Activated T-cell treated with anti-CD3 and anti-CD28 coated beads, Interleukin-2, amount 50 U/mL, for 1 hour (primary cell): Measurements from ENCODE around the gene RGS5.

ENCODE experiments used
- DNase-seq: peaks from one replicate; pipeline ENCODE4 v3.0.0-alpha.2; 2020

RGS5 gene

DNA sequence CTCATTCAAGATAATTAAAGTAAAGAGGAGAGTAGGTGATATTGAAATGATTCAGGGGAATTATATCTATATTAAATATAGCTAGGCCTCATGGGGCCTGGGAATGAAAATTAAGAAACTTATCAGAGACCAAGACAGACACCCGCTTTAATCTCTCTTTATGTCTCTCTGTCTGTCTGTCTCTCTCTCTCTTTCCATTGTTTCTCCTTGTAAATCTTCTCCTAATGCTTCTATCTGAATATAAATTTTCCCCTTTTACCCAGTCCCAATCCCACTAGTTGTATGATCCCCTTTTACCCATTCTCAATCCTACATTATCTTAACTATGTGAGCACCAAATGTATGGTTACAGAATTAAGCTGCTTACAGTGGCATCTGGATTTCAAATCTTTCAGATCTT lies 61.2 kb downstream of the RGS5 start:
- DNase-seq: no peak

DNA sequence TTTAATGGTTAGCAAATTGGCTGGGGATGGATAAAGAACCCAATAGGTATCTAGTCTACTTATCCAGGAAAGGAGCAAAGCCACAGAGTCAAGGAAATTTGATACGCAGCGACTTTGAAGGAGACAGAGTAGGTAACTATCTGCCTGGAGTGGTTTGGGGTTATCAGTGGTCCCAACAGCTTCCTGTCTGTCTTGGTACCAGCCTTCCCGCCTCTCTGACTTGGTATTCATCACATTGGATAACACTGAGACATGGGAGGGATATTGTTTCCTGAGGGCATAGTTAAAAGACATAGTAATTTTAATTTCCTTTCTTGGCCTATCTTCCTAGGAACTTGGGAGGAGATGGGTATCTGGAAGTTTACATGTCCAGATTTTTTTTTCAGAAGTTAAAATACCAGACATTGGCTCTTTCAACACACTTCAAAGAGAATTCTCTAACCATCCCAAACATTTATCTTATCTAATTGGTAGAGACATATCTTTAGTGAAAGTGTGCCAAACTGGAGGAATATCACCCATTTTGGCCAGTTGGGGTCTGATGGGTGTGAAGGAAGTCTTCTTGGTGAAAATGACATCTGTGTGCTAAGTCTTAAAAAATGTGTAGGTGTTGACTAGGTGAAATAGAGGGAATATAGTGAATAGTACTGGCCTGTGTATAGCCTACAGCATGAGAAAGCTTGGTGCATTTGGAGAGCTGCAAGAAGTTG lies 65.0 kb downstream of the RGS5 start:
- DNase-seq: no peak

- no peak for DNase-seq
Measured at GRCh38 chr1:163131981-163132380, 70.7 kb downstream of the RGS5 start.

DNA sequence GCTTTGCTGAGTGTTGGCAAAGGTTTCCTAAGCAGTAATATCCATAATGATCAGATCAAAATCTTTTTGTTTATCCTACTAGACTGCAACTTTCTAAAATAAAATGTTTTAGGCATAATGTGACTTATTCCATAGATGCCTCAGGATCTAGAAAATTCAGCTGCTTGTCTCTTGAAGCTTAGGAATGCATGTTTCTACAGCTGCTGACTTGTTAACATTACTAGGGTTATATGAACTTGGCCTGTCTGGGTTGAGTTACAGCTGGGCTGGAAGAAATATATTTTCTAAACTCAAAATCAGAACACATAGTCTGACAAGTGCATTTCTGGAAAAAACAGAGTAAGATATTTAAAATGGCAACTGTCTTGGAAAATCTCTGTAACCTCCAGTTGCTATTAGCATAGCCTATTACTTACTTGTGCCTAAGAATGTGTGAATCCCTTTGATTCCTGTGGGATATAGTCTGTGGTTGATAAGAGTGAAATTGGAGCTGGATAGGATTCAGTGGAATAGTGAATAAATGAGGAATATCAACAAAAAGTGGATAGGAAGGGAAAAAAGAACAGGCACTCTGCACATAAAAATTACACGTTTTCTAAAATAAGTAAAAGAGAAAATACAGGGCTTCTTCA lies 72.4 kb downstream of the RGS5 start:
- no peak for DNase-seq

DNA sequence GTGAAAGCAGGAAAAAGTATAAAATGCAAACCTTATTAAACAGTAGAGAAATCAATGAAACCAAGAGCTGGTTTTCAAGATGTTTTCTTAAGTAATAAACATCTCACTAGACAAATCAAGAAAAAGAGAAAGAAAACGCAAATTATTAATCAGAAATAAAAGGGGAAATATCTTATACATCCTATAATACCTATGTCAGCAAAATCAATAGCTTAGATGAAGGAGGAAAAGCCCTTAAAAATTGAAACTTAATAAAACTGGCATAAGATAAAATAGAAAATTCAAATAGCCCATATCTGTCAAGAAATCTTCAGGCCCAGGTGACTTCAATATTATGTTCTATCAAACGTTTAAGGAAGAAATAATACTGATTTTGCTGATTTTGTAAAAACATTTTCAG lies 74.4 kb downstream of the RGS5 start:
- DNase-seq: no peak

GRCh38 chr1:163124812-163125211 lies 77.9 kb downstream of the RGS5 start:
- DNase-seq: no peak

GRCh38 chr1:163120372-163120771 lies 82.3 kb downstream of the RGS5 start:
- no peak for DNase-seq

- DNase-seq: no peak
Measured at GRCh38 chr1:163119707-163120106, 83.0 kb downstream of the RGS5 start.

- no peak for DNase-seq
Measured at GRCh38 chr1:163115887-163116286, 86.8 kb downstream of the RGS5 start.

DNA sequence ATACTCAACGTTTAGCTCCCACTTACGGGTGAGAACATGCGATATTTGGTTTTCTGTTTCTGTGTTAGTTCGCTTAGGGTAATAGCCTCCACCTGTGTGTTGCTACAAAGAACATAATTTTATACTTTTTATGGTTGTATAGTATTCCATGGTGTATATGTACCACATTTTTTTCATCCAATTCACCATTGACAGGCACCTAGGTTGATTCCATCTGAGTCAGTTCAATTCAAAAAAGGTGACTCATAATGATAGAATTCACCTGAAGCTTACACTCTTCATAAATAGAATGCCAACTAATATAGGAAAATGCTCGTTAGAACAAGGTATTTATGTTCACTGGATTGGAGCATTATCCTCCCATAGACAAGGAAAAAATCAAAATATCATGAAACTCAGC lies 95.1 kb downstream of the RGS5 start:
- no peak for DNase-seq

GRCh38 chr1:163106364-163106987 lies 96.2 kb downstream of the RGS5 start:
- DNase-seq: no peak

- no peak for DNase-seq
Measured at GRCh38 chr1:163104385-163105099, 98.2 kb downstream of the RGS5 start.

- DNase-seq: no peak
Measured at GRCh38 chr1:163102590-163102989, 100.1 kb downstream of the RGS5 start.

DNA sequence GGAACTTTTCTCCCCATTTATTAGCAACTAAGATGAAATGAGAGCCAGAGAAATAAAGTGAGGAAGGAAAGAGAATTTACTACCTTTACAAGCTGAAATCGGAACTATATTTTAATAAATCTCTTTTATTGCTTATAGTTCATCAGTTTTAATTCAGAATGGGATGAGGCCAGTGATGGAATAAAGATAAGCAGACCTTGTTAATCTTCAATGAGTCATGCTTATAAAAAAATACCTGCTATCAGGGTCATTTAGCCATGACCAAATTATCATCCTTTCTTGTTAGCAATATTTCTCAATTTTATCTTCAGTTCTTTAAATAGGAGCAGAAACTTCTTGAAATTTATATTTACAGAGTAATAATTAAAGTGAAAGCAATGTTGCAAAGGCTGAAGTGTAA lies 107.5 kb downstream of the RGS5 start:
- DNase-seq: no peak

GRCh38 chr1:163094589-163094988 lies 108.1 kb downstream of the RGS5 start:
- DNase-seq: no peak

GRCh38 chr1:163094182-163094581 lies 108.5 kb downstream of the RGS5 start:
- DNase-seq: no peak

DNA sequence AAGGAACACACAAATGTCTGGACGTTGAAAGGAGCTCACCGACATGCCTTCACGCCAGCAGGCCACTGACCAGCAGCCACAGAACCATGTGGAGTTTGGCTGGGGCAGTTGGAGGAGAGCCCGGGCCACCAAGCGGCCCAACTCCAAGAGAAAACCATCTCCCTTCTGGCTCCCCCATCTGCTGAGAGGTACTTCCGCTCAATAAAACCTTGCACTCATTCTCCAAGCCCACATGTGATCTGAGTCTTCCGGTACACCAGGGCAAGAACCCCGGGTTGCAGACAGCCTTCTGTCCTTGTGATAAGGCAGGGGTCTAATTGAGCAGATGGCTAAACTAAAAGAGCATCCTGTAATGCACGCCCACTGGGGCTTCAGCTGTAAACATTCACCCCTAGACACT lies 109.1 kb downstream of the RGS5 start:
- DNase-seq: no peak

DNA sequence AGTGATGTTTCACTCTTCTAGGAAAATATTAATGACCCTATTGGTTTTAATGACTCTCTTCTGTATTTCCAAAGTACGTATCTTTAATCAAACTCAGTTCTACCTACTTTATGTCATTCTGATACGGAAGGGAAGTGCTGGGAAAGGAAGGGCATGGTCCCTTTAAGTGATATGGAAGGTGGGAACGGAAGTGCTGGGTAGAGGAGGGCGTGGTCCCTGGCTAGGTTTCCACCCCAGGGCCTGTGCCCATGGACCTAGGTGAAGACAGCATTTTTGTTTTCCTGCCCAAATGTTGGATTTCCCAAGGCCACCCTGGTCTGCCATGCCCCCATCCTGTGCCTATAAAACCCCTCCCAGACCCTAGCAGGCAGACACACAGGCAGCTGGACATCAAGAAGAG lies 109.5 kb downstream of the RGS5 start:
- no peak for DNase-seq
